Purkinje cell (primary cell): ENCODE results near the gene DPEP1. TPM values are rescaled to one million over a fixed set of nuclear protein-coding genes. Genes with fewer than 3 reads are reported as not detected.

Experiments
- polyA plus RNA-seq: library from polyadenylated mRNA; unstranded; fragments of >200 nt; fragmentation: Nextera tagmentation; gene quantifications from 2 replicates; pipeline ENCODE4 v1.2.1, GENCODE V29; 2014

Gene DPEP1
- not detected in 2 replicates for polyA plus RNA-seq

GRCh38 chr16:89613231-89613953 is at the start of gene DPEP1:
TSS of gene DPEP1 (plus strand) at chr16:89613642. CDS start at chr16:89630411, 16,769 bp downstream.

GRCh38 chr16:89575247-89576152 is 37.9 kb upstream of the DPEP1 start, which contains the start of gene CPNE7:
TSS of gene CPNE7 (plus strand) at chr16:89575758. CDS start at chr16:89575898, 140 bp downstream.

GRCh38 chr16:89657442-89658220 is 44.2 kb downstream of the DPEP1 start, which contains the start of the genes CHMP1A and SPATA33:
TSS of gene CHMP1A (minus strand) at chr16:89657708. CDS start at chr16:89657588, 120 bp downstream.
TSS of gene SPATA33 (plus strand) at chr16:89657836. CDS start at chr16:89657912, 76 bp downstream.

GRCh38 chr16:89686520-89687091 is 73.2 kb downstream of the DPEP1 start, which contains the start of gene CDK10:
TSS of gene CDK10 (plus strand) at chr16:89686689. CDS start at chr16:89686711, 22 bp downstream.

Other genes starting within 250 kb of the DPEP1 start
- 15.4 and 16.0 TPM in 2 replicates for gene ANKRD11, start 123.1 kb upstream of the DPEP1 start, polyA plus RNA-seq
- gene SPG7, start 105.2 kb upstream of the DPEP1 start, polyA plus RNA-seq: 11.3 and 21.1 TPM in 2 replicates
- 137 and 156 TPM in 2 replicates for gene RPL13, start 53.0 kb upstream of the DPEP1 start, polyA plus RNA-seq
- gene CPNE7, start 37.9 kb upstream of the DPEP1 start, polyA plus RNA-seq: 0.71 TPM in 1 of 2 replicates, not detected in the other
- gene CHMP1A, start 44.1 kb downstream of the DPEP1 start, polyA plus RNA-seq: 2.6 and 4.8 TPM in 2 replicates
- 2.5 and 5.0 TPM in 2 replicates for gene SPATA33, start 44.2 kb downstream of the DPEP1 start, polyA plus RNA-seq
- gene CDK10, start 73.0 kb downstream of the DPEP1 start, polyA plus RNA-seq: 3.4 and 4.0 TPM in 2 replicates
- 0.73 and 1.2 TPM in 2 replicates for gene SPATA2L, start 88.1 kb downstream of the DPEP1 start, polyA plus RNA-seq
- 1.3 and 1.6 TPM in 2 replicates for gene VPS9D1, start 107.3 kb downstream of the DPEP1 start, polyA plus RNA-seq
- gene ZNF276, start 107.9 kb downstream of the DPEP1 start, polyA plus RNA-seq: 0.13 and 0.69 TPM in 2 replicates
- gene FANCA, start 203.0 kb downstream of the DPEP1 start, polyA plus RNA-seq: not detected in 2 replicates
- 0.84 and 1.6 TPM in 2 replicates for gene SPIRE2, start 214.8 kb downstream of the DPEP1 start, polyA plus RNA-seq